Neuronal stem cell (in vitro differentiated cells): ENCODE data around the gene NTPCR.

Experiments used
- DNase-seq: peaks from one replicate; pipeline ENCODE4 v3.0.0-alpha.2; 2013; ENCODE audit warnings: low spot score
- H2AFZ ChIP-seq: one replicate; pipeline ENCODE4 v1.6.1; 2013; ENCODE audit warnings: mild to moderate bottlenecking, low read length, inconsistent platforms
- H2AK5ac ChIP-seq: 2 replicates; pipeline ENCODE4 v1.6.1; 2013; ENCODE audit warnings: low read depth, mild to moderate bottlenecking, inconsistent platforms, low read length, moderate library complexity, mixed read lengths
- H2BK120ac ChIP-seq: 2 replicates; pipeline ENCODE4 v1.6.1; 2013; ENCODE audit warnings: low read depth, mild to moderate bottlenecking, inconsistent platforms, low read length, moderate library complexity, mixed read lengths
- H2BK12ac ChIP-seq: one replicate; pipeline ENCODE4 v1.6.1; 2013; ENCODE audit warnings: low read length, inconsistent platforms
- H2BK15ac ChIP-seq: 2 replicates; pipeline ENCODE4 v1.6.1; 2013; ENCODE audit warnings: mild to moderate bottlenecking, low read length, inconsistent platforms, mixed read lengths
- H2BK5ac ChIP-seq: one replicate; pipeline ENCODE4 v1.6.1; 2013; ENCODE audit warnings: inconsistent platforms, mild to moderate bottlenecking, low read length, moderate library complexity
- H3K14ac ChIP-seq: one replicate; pipeline ENCODE4 v1.6.1; 2013; ENCODE audit warnings: low read length, inconsistent platforms
- H3K18ac ChIP-seq: 2 replicates; pipeline ENCODE4 v1.6.1; 2013; ENCODE audit warnings: low read length, inconsistent platforms
- H3K23ac ChIP-seq: 2 replicates; pipeline ENCODE4 v1.6.1; 2013; ENCODE audit warnings: low read depth, mild to moderate bottlenecking, mixed read lengths, low read length, inconsistent platforms; ENCODE audit not compliant: poor library complexity
- H3K27ac ChIP-seq: replicated peaks from 3 replicates; pipeline ENCODE4 v1.5.1; 2013; ENCODE audit warnings: low read length, inconsistent platforms
- H3K27me3 ChIP-seq, 3 experiments: 2 replicates each; pipeline ENCODE4 v1.6.1; 2013; ENCODE audit warnings: low read length in 3 of 3, mild to moderate bottlenecking in 2 of 3, inconsistent platforms in 1 of 3, low read depth in 1 of 3, mixed read lengths in 1 of 3, moderate library complexity in 1 of 3; ENCODE audit not compliant: control insufficient read depth in 3 of 3, insufficient read depth in 3 of 3
- H3K36me3 ChIP-seq, 2 donors: replicated peaks in 1 of 2; 2 replicates each; pipeline ENCODE4 v1.6.1; 2013; ENCODE audit warnings: low read length in 2 of 2; ENCODE audit not compliant: control insufficient read depth in 2 of 2, insufficient read depth in 2 of 2
- H3K4ac ChIP-seq: 2 replicates; pipeline ENCODE4 v1.6.1; 2013; ENCODE audit warnings: inconsistent platforms, mild to moderate bottlenecking, low read length, moderate library complexity
- H3K4me1 ChIP-seq, 2 donors: 1 replicate in 1 of 2; 2 replicates in 1 of 2; pipeline ENCODE4 v1.6.1; 2013; ENCODE audit warnings: low read length in 2 of 2, low read depth in 1 of 2; ENCODE audit not compliant: control insufficient read depth in 2 of 2, insufficient read depth in 1 of 2
- H3K4me2 ChIP-seq: one replicate; pipeline ENCODE4 v1.6.1; 2013; ENCODE audit warnings: mild to moderate bottlenecking, low read length, inconsistent platforms; ENCODE audit not compliant: insufficient read depth, poor library complexity, severe bottlenecking
- H3K4me3 ChIP-seq, 2 donors: 2 replicates each; pipeline ENCODE4 v1.5.1; 2013; ENCODE audit warnings: low read length in 2 of 2, mild to moderate bottlenecking in 2 of 2, inconsistent platforms in 1 of 2, moderate library complexity in 1 of 2
- H3K79me1 ChIP-seq: one replicate; pipeline ENCODE4 v1.6.1; 2013; ENCODE audit warnings: low read depth, mild to moderate bottlenecking, inconsistent platforms, low read length, moderate library complexity
- H3K9ac ChIP-seq: one replicate; pipeline ENCODE4 v1.6.1; 2013; ENCODE audit warnings: mild to moderate bottlenecking, low read depth, low read length, inconsistent platforms; ENCODE audit not compliant: poor library complexity
- H3K9me3 ChIP-seq, 2 donors: replicated peaks in 1 of 2; 2 replicates each; pipeline versions ENCODE3 to v1.6.1; 2013; ENCODE audit warnings: low read length in 2 of 2, mild to moderate bottlenecking in 2 of 2, inconsistent platforms in 1 of 2, low read depth in 1 of 2, mixed read lengths in 1 of 2, moderate library complexity in 1 of 2; ENCODE audit not compliant: control insufficient read depth in 2 of 2, insufficient read depth in 1 of 2
- H4K8ac ChIP-seq: one replicate; pipeline ENCODE4 v1.6.1; 2013; ENCODE audit warnings: low read depth, mild to moderate bottlenecking, inconsistent platforms, low read length, moderate library complexity
- H4K91ac ChIP-seq: one replicate; pipeline ENCODE4 v1.6.1; 2013; ENCODE audit warnings: low read length, low read depth, mild to moderate bottlenecking, inconsistent platforms; ENCODE audit not compliant: poor library complexity
- WGBS, 2 donors: extraction: QIAGEN DNeasy Blood & Tissue Kit; methylation state at CpG; one replicate each; pipeline ENCODE4 v1.1.7; 2013; ENCODE audit warnings: missing lambda C conversion rate in 2 of 2, mixed read lengths in 1 of 2; ENCODE audit not compliant: insufficient read length in 2 of 2, insufficient replicate concordance in 1 of 2; ENCODE audit errors: extremely low coverage in 2 of 2; 5-methylcytosine and 5-hydroxymethylcytosine counted together

The NTPCR gene

GRCh38 chr1:233005703-233006102 lies 55.3 kb downstream of the NTPCR start:
- Histone ChIP-seq H2BK12ac (no peak overlapping the region), H4K91ac (no peak overlapping the region), H2AK5ac (no peak overlapping the region), H2BK120ac (no peak overlapping the region), H3K4me3 (no peak overlapping the region), H3K4ac (no peak overlapping the region), H3K79me1 (no peaks in the 10 kb centered on the region), H2BK15ac (no peak overlapping the region), H2AFZ (no peak overlapping the region), H3K4me1 (peaks cover 7% of the 10 kb centered on the region in 2 donors), H2BK5ac (no peak overlapping the region), H3K4me2 (no peak overlapping the region), H4K8ac (no peak overlapping the region), H3K18ac (no peak overlapping the region), H3K36me3 (no peaks in the 10 kb centered on the region), H3K27ac (no peak overlapping the region), H3K9me3 (no peaks in the 10 kb centered on the region), H3K14ac (no peak overlapping the region), H3K9ac (no peak overlapping the region), H3K23ac (no peak overlapping the region), H3K27me3 (no peaks in the 10 kb centered on the region)
- no CpG with 5 or more reads among the region's 8 CpGs for WGBS, 2 donors
- no peak for DNase-seq

DNA sequence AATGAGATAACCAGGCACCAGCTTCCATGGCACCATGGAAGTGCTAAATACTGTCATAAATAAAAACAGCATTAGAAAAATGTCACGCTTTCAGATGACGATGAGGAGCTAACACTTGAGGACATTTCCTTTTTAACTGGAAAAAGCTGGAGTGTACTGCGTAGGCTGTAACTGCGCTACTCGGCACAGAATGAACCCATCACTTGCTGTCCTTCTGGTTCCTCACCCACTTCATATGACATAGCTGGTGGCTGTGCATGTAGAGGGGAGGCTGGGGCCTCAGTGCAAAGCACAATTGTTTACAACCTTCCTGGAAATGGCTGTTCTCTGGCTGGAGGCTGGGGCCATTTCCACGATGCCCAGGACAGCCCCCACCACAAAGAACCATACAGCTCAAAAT lies 55.7 kb downstream of the NTPCR start:
- no peak overlapping the region for H2BK12ac ChIP-seq
- H3K79me1 ChIP-seq, result no peaks in the 10 kb centered on the region
- no peak overlapping the region for H2BK5ac ChIP-seq
- H4K91ac ChIP-seq, result no peak overlapping the region
- no peak overlapping the region for H2BK120ac ChIP-seq
- H3K27me3 ChIP-seq, result no peaks in the 10 kb centered on the region
- no peak overlapping the region for H3K18ac ChIP-seq
- no peak overlapping the region for H4K8ac ChIP-seq
- H3K9me3 ChIP-seq, result no peaks in the 10 kb centered on the region
- H3K4me1 ChIP-seq, result peaks cover 7% of the 10 kb centered on the region in 2 donors
- H3K9ac ChIP-seq, result no peak overlapping the region
- H2AFZ ChIP-seq, result no peak overlapping the region
- no peak overlapping the region for H3K4me3 ChIP-seq
- H2BK15ac ChIP-seq, result no peak overlapping the region
- no peak overlapping the region for H3K4ac ChIP-seq
- no peak for DNase-seq
- H3K4me2 ChIP-seq, result no peak overlapping the region
- H2AK5ac ChIP-seq, result no peak overlapping the region
- H3K27ac ChIP-seq, result no peak overlapping the region
- H3K14ac ChIP-seq, result no peak overlapping the region
- no peak overlapping the region for H3K23ac ChIP-seq
- no CpG with 5 or more reads among the region's 6 CpGs for WGBS, 2 donors
- H3K36me3 ChIP-seq, result no peaks in the 10 kb centered on the region

DNA sequence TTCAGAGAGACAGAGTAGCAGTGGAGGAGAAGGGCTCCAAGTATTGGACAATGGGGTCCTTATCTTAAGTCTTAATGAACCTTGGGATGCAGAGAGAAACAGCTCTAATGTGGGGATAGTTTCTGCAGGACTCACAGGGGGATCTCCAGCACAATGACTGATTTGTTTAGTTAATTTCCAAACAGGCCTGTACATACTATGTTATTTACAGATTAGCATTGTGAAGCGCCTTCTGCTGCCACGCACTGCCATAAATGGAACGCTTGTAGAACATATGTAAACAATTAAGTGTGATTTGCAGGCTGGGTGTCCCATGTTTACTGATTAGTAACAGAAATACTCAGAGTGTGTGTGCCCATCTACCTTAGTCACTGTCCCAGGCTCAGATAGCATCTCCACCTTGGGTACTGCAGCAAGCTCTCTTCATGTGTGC lies 56.1 kb downstream of the NTPCR start:
- Histone ChIP-seq H2BK12ac (no peak overlapping the region), H3K18ac (no peak overlapping the region), H2BK120ac (no peak overlapping the region), H3K79me1 (no peaks in the 10 kb centered on the region), H2BK5ac (no peak overlapping the region), H3K9me3 (no peaks in the 10 kb centered on the region), H4K91ac (no peak overlapping the region), H3K9ac (no peak overlapping the region), H3K4ac (no peak overlapping the region), H3K4me1 (peaks cover 7% of the 10 kb centered on the region in 2 donors), H2AFZ (no peak overlapping the region), H3K27me3 (no peaks in the 10 kb centered on the region), H3K14ac (no peak overlapping the region), H4K8ac (no peak overlapping the region), H3K27ac (no peak overlapping the region), H3K4me2 (no peak overlapping the region), H2BK15ac (no peak overlapping the region), H3K4me3 (no peak overlapping the region), H3K36me3 (no peaks in the 10 kb centered on the region), H2AK5ac (no peak overlapping the region), H3K23ac (no peak overlapping the region)
- WGBS, 2 donors, result no CpG with 5 or more reads among the region's 3 CpGs
- no peak for DNase-seq

DNA sequence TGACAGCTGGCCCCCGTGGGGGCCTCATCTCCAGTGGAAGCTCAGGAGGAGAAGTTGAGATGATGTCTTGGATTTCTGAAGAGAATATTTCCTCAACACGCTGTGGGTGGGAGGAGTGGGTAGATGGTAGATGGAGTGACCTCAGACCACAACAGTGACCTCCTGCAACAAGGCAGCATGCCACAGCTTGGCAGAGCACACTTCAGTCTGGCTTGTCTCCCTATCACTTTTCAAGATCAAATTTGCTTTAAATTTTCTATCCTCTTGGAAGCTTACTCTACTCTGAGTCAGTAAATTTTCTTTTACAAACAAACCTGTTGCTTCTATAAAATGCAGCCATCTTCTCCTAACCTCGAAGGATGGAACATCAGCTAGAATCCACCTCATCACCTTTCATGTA lies 59.7 kb downstream of the NTPCR start:
- Histone ChIP-seq H2BK15ac (no peak overlapping the region), H4K91ac (no peak overlapping the region), H3K36me3 (peaks cover 0 to 2% of the 10 kb centered on the region in 2 donors), H3K27ac (no peak overlapping the region), H2BK5ac (no peak overlapping the region), H3K27me3 (no peaks in the 10 kb centered on the region), H3K18ac (no peak overlapping the region), H3K79me1 (no peaks in the 10 kb centered on the region), H3K4me1 (peaks cover 7% of the 10 kb centered on the region in 2 donors), H3K4me3 (no peak overlapping the region), H3K4ac (no peak overlapping the region), H4K8ac (no peak overlapping the region), H3K14ac (no peak overlapping the region), H3K9ac (no peak overlapping the region), H3K4me2 (no peak overlapping the region), H3K23ac (no peak overlapping the region), H2AK5ac (no peak overlapping the region), H3K9me3 (no peaks in the 10 kb centered on the region), H2AFZ (no peak overlapping the region), H2BK12ac (no peak overlapping the region), H2BK120ac (no peak overlapping the region)
- no CpG with 5 or more reads among the region's 3 CpGs for WGBS, 2 donors
- DNase-seq, result no peak
